ENCODE measurements around the gene SYNDIG1.

The SYNDIG1 gene

DNA sequence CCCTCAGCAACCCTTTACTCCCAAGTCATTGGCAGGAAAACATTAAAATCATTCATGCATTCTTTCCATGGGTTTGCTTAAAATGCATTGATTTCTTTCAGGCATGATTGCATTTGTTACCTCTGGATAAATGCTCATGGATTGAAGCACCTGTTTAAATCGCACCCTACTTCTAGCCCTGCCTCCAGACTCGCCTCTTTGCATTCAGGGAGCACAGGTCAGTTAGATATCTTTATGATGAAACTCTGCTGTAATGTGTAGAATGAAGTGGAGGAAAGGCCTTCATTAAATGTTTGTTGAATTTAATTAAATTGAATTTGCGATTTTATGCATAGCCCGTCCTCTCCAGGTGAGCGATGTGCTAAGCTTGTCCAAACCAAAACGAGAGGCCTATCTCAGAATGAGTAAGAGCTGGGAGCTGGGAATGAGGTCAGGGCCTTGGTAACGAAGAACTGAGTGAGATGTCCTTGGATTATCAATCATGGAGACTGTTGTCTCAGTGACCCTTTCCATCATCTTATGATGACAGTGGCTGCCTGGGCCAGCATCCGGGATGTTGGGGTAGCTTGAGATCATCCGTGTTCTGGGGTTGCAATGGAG is 210.1 kb downstream of the SYNDIG1 start:
- no peak for DNase-seq

DNA sequence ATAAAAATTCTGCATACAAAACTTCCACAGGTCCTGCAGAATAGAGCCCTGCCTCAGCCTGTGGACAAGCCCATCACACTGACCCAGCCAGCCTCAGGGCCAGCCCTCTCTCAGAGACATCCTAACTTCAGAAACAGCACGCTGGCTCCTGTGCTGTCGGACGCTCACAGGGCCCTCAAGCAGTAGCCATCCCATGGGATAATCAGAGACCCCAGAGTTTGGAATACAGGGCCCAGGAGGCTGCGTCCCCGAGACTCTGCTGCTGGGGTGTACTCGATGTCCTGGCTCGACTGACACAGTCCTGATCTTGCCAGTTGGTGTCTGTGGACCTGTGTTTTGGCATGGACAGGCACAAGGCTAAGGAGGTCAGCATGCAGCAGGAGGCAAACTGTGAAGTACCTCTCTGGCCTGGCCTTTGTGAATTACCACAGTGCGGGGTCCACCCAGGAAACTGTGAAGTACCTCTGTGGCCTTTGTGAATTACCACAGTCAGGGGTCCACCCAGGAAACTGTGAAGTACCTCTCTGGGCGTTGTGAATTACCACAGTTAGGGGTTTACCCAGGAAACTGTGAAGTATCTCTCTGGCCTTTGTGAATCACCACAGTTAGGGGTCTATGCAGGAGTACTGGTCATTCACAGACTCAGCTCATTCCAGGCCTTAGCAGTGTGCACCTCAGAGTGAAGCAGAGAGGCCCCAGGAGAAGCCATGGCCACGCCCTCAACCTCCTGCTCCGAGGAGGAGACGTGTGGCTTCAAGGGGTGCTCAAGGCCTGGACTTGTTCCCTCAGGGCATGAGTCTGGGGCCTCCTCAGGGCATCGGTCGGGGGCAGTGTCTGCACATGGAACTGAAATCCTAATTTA is 212.4 kb downstream of the SYNDIG1 start:
- no peak for DNase-seq

DNA sequence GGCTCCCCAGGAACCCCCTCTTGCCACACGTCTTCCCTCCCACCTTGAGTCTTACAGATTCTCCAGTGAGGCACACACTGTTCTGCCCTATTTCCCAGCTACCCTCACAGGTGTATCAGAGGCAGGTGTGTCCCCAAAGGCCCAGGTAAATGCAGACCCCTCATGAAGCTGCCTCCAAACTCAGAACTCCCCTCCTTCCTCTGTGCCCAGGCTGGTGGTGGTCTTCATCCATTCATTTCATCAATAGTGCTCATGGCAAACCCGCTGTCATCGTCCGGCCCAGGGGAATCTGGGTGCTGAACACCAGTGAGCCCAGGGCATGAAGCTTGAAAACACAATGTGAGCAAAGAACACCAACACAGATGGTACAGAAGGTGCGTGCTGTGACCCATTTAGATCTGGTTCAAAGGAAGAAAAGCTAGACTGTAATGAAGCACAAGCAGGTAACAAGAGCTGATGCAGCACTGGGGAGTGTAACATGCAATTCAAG is 213.1 kb downstream of the SYNDIG1 start:
- no peak for DNase-seq

DNA sequence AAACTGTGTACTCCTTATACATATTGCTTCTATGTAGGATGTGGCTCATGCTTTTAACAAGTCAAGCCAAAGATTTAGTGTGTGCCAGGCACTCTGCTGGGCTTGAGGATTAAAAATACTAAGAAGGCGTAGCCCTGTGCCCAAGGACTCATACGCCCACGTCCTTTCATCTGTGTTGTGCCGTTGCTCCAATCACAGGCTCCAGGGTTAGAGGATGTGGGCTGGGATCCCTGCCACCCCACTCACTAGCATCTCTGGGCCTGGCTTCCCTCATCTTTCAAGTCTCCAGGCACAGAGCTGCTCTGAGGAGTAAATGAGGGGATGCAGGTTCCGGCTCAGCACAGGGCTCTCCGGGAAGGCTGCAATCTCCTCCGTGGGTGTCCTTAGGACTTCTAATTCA is 214.2 kb downstream of the SYNDIG1 start:
- no peak for DNase-seq

DNA sequence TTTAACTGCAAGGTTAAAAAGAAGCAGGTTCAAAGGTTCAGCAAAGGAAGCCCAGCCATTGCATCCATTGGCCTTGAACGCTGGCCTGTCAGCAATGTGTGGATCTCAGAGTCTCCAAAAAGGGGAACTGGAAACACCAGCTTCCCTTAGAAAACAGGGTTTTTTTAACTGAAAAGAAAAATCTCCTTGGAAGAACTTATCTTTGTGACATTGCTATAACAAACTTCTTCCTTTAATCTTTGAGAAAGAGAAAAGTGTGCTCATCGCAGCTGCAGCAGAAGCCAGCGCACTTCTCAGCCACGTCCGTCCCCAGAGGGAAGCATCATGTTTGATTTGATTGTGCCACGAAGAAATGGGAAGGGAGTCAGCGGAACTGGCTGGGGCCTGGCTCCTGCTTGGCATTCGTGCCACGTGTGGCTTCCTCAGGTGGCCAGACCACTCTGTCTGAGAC is 215.0 kb downstream of the SYNDIG1 start:
- DNase-seq, result no peak

DNA sequence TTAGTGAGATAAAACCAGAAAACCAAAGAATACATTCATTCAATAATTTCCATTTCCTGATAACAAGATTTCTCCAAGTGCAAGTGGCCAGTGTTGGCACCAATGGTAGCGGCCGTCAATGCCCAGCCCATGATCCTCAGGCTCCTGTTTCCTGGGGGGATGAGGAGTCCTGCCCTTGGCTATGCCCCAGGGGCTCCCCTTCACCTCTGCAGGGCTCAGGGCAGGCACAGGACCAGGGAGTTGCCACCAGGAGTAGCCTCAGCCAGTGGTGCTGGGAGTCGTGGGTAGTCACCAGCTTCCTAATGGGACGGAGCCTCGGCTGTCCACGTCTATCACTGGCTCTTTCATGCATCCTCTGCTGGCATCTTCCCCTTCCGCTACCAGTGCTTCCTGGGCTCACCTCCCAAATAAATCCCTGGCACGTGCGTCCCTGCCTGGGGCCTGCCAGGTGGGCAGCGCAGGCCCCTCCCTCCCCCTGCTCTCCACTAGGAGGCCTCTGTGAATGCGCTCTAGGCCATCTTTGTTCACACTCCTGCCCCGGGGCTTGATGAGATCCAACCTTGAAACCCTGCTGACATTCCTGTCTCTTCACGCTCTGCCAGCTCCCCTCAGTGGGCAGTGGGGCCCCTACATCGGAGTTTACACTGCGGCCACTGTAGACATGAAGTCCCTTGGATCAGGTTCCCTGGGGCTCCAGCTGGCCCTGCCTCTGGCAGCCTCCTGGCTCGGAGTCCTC is 215.7 kb downstream of the SYNDIG1 start:
- no peak for DNase-seq

DNA sequence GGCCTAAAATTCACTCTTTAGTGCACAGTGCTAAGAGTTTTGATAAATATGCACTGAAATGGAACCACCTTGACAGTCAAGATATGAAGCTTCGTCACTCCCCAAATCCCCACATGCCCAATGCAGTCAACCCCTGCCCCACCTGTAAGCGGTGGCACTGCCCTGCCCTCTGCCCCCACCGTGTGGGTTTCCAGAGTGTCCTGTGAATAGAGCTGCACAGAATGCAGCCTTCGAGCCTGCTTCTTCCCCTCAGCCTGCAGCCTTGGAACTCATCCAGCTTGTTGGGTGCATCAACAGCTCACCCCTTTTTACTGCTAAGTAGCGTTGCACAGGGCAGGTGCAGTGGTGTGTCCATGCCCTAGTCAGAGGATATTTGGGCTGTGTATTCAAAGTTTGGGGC is 216.3 kb downstream of the SYNDIG1 start:
- DNase-seq, result no peak

DNA sequence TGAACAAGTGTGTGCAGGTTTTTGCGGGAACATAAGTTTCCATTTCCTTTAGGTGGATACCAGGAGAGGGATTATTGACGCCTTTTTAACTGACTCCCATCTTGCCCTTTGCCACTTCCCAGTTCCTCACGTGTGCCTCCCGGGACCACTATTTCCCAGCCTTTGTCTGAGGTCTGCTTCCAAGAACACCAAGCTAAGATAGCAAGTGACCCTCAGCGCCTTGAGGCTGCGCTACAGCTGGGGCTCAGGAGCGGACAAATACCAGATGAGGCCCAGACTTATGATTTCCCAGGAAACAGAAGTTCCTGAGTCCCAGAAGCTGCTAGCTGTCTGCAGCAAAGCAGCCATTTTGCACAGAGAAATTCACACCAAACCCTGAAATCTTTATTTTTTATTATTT is 216.7 kb downstream of the SYNDIG1 start:
- no peak for DNase-seq

DNA sequence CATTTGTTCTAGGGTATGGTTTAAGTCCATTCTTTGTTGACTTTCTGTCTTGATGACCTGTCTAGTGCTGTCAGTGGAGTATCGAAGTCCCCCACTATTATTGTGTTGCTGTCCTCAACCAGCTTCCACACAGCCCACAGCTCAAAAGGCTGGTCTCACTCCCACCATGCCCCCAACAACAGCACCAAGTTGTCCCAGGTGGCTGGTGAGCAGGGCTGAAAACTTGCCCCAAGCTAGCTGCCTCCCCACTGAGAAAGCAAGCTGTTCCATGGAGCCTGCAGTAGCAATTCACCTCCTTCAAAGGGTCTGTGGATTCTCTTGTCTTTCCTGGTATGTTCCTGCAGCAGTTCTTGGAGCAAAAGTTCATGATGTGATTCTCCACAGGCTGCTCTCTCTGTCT is 221.0 kb downstream of the SYNDIG1 start:
- DNase-seq, result no peak

DNA sequence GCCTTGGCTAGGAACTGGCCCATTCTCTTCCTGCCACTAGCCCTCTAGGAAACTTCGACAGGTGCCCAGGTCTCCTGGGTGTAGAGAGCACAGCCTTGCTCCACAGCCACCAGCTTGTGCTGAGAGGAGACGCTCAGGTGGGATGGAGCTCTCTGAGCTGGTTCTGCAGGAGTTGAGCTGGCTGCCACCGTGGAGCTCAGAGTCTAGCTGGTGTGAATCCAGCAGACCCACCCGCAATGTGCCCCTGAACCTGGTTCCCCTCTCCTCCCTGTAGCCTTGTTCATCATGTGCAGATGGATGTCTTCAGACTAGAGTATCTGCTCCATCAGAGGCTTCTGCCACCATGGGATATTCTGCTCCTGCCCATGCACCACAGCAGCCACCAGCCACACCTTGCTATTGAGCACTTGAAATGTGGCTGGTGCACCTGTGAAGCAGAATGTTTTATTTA is 222.5 kb downstream of the SYNDIG1 start:
- DNase-seq, result no peak

DNA sequence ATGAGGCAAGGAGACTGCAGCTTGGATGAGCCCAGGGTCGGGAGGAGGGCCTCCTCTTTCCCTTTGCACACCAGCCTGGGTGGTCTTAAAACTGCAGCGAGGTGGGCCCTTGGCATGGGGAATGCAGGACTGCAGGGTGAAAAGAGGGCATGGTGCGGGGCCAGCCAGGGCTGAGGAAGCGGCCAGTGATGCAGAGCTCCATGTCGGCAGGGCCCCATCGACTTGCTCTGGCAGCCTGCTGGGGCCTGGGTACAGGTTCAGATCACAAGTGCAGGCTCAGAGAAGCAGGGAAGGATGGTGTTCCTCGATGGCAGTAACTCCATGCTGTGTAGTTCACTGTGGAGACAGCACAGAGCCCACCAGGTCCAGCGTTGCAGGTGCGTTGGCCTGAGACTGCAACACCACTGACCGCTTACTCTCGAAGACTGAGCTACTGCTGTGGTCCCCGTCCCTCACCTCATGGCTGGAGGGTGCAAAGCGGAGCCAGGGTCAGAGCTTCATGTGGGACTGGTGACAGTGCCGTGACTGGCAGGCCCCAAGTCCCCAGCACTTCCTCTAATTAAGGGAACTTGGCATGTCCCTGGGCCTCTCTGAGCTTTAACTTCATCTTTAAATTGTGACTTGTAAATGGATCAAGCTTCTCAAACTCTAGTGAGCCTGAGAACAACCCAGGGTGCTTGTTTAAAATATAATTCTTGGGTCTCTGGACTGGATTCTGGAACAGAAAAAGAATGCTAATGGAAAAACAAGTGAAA is 223.2 kb downstream of the SYNDIG1 start:
- DNase-seq, result no peak

DNA sequence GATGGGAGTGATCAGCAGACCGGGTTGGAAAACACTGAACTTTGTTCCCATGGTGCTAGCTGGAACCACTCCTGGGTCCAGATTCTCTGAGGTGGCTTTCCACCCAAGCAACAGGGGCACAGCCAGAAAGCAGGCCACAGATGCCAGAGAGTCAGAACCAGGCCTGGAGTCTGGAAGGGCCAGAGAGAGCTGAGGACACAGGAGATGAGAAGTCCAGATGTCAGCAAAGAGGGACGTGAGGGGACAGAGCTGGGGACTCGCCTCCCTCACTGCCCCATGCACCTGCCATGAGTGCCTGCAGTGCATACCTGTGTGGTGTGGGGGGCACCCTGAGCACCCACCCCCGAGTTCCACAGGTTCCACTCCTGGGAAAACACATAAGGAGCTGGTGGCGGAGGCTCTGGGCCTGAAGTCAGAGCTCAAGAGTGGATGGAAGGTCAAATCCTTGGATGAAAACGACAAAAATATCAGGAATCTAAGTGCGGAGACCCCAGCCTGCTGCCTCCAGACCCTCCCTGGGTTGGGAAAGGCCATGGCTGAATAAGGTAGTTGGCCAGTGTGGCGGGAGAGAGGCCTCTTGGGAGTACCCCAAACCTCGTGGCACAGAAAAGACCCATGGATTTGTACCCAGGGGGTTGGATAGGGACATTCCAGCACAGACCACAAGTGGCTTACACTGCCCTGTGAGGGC is 224.2 kb downstream of the SYNDIG1 start:
- no peak for DNase-seq

DNA sequence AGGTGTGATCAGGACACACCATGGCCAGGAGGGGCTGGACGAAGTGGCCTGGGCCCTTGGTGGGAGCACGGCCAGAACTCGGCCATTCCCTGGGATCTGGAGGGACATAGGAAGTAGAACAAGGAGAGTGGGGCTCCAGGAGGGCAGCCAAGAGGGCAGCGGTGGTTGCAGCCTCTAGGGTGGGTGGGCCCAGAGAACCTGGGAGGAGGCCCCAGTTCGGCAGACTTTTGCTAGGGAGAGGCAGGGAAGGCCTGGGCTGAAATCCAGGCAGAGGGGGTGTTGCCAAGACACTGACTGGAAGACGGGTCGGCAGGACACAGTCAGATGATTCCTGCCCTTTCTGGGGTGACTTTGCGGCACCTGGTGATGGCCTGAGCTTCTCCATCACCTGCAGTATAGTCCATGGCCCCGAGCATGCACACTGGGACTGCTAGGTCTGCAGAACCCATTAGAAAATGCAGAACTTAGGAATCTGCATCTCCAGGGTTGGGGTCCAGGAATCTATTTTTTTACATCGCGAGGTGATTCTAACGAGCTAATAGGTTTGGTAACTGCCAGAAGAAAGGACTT is 224.8 kb downstream of the SYNDIG1 start:
- no peak for DNase-seq

DNA sequence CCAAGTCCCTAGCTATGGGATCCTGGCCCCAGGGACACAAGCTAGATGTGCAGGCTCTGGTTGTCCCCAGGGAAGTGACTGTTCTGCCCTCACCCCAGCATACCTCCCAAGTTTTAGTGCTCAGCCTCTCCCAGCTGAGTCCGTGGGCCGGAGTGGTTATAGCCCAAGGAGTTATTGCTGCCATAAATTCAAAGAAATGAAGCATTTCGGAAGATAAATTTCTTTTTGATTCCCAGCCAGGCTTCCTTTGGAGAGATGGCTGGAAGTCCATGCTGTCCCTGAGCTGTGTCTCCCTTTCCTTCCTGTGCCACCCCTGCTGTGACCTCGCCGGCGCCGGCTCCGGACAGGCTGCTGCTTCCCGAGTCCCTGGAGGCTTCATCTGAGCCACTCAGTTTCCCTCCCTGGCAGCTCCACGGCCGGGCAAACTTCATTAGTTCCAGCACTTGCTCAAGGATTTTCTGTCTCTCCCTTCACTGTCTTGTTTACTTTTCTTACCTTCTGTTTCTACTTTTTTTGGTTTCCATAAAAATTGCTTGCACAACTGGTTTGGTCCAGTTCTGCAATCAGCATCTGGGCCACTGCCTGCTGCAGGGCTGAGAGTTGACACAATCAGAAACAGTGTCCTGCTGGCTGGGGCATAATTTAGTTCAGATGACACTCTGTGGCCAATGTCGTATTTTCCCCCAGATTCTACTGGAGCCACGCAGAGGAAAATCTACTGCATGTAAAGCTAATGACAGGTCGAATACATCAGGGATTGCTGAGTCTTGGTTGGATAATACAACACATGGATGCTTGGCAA is 225.5 kb downstream of the SYNDIG1 start:
- no peak for DNase-seq

DNA sequence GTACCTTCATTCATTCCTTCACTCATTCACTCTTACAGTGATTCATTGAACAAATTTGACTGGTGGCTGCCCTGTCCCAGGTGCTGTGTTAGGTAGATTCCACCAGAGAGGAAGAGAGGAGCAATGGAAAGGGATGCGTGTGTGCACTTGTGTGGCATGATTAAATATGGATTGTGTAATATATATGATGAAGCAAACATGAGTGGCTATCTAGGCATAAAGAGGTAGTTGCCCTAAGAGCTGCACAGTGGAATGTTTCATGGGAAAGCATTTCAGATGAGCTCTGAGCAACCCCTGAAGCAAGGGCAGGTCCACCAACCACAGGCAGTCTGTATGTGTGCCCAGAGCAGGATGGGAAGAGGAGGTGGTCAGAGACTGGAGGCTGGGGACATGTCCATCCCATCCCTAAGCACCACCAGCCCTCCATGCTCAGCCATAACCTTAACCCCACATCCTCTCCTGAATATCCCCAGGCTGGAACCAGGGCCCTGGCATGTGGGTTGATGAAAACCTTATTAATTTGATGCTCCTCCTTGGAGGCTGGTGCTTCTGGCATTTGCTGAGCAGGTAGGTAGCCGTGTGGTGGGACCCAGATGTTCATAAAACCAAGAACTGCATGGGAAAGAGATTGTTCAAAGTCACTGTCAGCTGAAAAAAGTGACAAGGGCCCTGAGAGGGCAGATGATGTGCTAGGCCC is 226.2 kb downstream of the SYNDIG1 start:
- no peak for DNase-seq

DNA sequence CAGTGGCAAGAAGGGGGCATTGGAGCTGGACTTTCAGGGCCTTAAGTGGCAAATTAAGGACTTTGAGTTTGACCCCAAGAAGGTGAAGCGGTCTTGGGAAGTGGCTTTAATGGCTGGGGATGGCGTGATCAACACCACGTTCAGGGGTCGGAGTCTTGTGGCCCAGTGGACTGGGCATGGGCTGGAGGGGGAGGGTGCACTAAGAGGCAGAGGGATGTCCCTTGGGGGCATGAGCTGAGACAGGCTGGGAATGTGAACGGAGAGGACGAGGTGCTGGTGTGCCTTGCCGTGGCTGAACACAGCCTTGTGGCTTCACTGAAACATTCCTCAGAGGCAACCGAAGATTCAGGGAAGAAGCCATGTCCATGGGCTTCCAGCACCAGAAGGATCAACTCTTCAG is 227.0 kb downstream of the SYNDIG1 start:
- no peak for DNase-seq

DNA sequence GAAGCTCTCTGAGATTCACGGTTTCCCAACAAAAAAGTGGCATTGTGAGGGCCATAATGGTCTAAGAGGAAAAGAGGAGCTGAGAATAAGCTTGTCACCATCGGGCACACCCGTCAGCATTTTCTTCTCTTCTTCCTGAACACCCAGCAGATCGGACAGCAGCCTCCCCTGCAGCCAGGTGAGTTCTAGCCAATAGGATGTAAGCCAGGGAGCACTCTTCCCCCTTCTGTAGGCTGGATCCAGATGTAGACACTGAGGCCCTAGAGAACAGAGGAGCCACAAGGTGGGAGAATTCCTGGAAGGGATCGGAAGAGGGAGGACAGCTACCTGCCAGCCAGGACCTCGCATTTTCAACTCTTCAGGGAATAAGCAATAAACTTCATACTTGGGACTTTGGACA is 228.0 kb downstream of the SYNDIG1 start:
- no peak for DNase-seq

DNA sequence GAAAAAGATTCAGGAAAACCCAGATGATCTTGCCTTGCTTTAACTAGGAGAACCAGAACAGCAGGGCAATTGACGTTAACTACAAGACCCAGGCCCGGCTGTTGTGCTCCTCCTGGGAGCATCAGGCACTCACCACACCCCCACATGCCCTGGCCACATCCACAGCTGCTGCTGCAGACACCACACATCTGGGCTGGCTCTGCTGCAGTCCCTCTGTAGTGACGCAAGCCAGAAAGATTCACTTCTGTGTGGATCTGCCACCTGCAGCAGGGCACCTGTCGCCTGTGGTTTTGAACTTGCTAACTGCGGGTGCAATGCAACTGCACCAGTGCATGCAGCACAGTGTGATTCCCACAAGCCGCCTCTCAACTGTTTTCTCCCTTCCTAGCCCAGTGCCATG is 228.8 kb downstream of the SYNDIG1 start:
- DNase-seq, result no peak

DNA sequence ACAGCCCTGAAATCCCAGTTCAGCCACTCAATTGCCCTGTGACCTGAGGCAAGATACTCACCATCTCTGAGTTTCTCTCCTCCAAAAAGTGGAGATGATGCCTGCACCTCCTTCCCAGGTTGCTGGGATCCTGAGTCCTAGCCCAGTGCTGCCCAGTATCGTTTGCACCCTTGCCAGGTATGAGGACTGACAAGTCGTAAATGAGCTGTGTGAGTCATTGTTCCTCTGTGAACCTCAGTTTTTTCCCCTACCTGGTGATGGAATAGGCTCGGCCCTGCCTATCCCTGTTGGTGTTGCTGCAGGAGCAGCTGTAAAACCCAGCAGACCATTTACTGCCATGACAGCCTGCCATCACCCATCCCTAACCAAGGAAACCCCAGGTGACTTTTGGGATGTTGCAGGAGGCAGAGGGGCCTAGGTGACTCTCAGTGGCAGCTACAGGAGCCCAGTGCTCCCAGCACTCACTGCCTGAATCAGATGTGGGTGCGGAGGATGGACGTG is 229.3 kb downstream of the SYNDIG1 start:
- no peak for DNase-seq

All from stimulated activated naive CD4-positive, alpha-beta T cell treated with Interleukin-2 at 50 U/mL for 16 hours (primary cell).